Measurements from ENCODE around the gene OR10H4. TPM values are rescaled to one million over a fixed set of nuclear protein-coding genes. Genes with fewer than 3 reads are reported as not detected.

The OR10H4 gene
- not detected in 2 replicates for total RNA-seq

GRCh38 chr19:15948223-15949058, at the start of gene OR10H4:
OR10H4 (plus strand) TSS chr19:15949008; CDS start chr19:15949008, 0 bp downstream.

GRCh38 chr19:15934332-15935078, 14.3 kb upstream of the OR10H4 start, which contains the start of gene CYP4F11:
CYP4F11 (minus strand) TSS chr19:15934529; CDS start chr19:15934408, 121 bp downstream.

Other genes with a start within 250 kb of the OR10H4 start
- gene OR10H2, start 221.0 kb upstream of the OR10H4 start, total RNA-seq, result not detected in 2 replicates
- not detected in 2 replicates for gene OR10H3, start 211.0 kb upstream of the OR10H4 start, total RNA-seq
- not detected in 2 replicates for gene OR10H5, start 161.3 kb upstream of the OR10H4 start, total RNA-seq
- gene OR10H1, start 133.3 kb upstream of the OR10H4 start, total RNA-seq, result not detected in 2 replicates
- gene CYP4F2, start 50.9 kb upstream of the OR10H4 start, total RNA-seq, result 0.04 and 0.23 TPM in 2 replicates
- gene CYP4F11, start 14.5 kb upstream of the OR10H4 start, total RNA-seq, result 1.7 and 3.7 TPM in 2 replicates
- 706 and 728 TPM in 2 replicates for gene TPM4, start 127.5 kb downstream of the OR10H4 start, total RNA-seq
- gene RAB8A, start 162.9 kb downstream of the OR10H4 start, total RNA-seq, result 44.4 and 74.9 TPM in 2 replicates
- 0.04 TPM in 1 of 2 replicates, not detected in the other for gene HSH2D, start 194.7 kb downstream of the OR10H4 start, total RNA-seq
- gene CIB3, start 224.5 kb downstream of the OR10H4 start, total RNA-seq, result not detected in 2 replicates
- 77.2 and 93.5 TPM in 2 replicates for gene FAM32A, start 236.4 kb downstream of the OR10H4 start, total RNA-seq
- gene AP1M1, start 248.9 kb downstream of the OR10H4 start, total RNA-seq, result 71.9 and 94.1 TPM in 2 replicates

All from hair follicular keratinocyte (primary cell).